Mammary epithelial cell (primary cell): ENCODE data around the gene FANCG.

Source experiments
- CTCF ChIP-seq, 2 donors: IDR thresholded peaks in 1 of 2; conservative IDR thresholded peaks in 1 of 2; 2 replicates each; pipeline ENCODE4 v1.5.1; 2011 to 2012; ENCODE audit warnings: inconsistent platforms in 2 of 2, low read length in 2 of 2, mild to moderate bottlenecking in 2 of 2, control low read depth in 1 of 2, low read depth in 1 of 2; ENCODE audit not compliant: insufficient read depth in 1 of 2; ENCODE audit errors: extremely low read depth in 1 of 2
- EZH2 ChIP-seq: IDR thresholded peaks from 2 replicates; pipeline ENCODE4 v1.6.1; 2012; ENCODE audit warnings: low read length, inconsistent platforms, borderline replicate concordance

- no peak for TF ChIP-seq CTCF (conservative IDR thresholded peaks at IDR 0.05 in 1 of 2, IDR thresholded peaks at IDR 0.05 in 1 of 2; ENCODE audit: extremely low read depth in 1 of 2, insufficient read depth in 1 of 2, low read depth in 1 of 2, low read length in 2 of 2)
- no peak for TF ChIP-seq EZH2
Measured at GRCh38 chr9:35054871-35055644, 24.7 kb downstream of the FANCG start.
